Fibroblast of skin of left quadriceps (primary cell): ENCODE measurements around the gene KHNYN.

Source experiments
- DNase-seq, 2 experiments: peaks; one replicate each; pipeline ENCODE4 v3.0.0-alpha.2; 2013; ENCODE audit warnings: low read depth in 2 of 2

The KHNYN gene

GRCh38 chr14:24422261-24422660, 7.5 kb upstream of the KHNYN start:
- no peak for DNase-seq

DNA sequence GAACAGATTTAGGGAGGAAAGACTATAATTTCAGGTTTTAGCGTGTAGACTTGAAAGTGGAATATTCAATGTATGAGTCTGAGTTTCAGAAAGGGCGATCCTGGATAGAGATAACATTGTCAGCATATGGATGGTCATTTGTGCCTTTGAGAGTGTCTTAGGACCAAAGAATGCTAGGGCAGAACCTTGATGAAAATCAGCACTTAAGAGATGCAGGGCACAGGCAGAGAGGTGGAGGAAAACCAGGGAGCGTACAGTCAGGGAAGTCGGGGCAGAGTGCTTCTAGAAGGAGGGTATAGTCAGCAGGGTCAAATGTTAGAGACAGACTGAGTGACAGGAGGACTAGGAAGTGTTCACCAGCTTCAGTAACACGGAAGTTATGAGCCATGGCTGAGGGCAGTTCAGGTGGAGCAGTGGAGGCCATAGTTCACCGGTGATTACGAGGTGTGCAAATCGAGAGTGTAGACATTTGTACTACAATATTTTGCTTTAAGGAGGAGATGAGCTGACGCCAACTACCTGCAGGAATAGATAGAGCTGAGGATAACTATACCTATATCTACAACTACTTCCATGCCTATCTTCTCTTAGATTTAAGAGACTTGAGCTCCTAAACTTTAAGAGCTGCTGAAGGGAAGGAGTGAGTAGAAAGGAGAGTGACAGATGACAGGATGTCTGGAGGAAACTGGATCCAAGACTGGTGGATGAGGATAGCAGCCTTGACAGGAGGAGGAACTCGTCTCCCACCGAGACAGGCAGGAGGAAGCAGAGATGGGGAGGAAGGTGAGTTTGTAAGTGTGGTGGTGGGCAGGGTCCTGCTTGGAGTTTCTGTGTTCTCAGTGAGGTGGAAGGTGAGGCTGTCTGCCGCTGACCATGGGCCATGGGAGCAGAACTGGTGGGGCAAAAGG, 6.8 kb upstream of the KHNYN start:
- DNase-seq = no peak

- peak; percentile 59 to 60 for DNase-seq
Measured at GRCh38 chr14:24425704-24426103, 4.0 kb upstream of the KHNYN start.

GRCh38 chr14:24426150-24426911, 3.4 kb upstream of the KHNYN start:
- DNase-seq = no peak

DNA sequence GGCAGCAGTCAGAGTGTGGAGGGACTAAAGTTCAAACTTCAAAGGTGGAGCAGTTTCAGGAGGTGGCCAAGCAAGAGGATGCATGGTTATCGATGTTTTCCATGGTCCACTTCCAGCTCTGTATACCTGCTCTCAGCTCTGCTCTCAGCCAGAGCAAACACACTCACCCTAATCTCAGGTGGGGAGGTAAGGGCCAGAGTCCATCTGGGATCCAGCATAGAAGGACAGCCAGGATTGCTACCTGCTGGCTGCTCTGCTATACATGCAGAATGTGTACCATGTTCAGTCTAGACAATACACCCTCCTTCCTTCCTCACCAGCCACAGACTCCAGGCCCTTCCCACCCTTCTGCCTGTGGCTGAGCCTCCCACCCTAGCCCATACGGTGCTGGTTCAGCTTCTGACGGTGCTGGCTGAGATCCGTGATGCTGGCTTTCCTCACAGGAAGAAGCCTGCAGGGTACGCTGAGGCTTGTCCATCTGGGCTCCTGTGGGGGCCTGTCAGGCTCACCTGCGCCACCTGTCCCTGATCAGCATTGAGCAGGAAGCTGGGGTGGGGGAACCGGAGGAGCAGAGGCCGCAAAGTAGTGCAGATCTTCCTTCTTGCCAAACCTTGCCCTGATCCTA, 2.7 kb upstream of the KHNYN start:
- no peak for DNase-seq

DNA sequence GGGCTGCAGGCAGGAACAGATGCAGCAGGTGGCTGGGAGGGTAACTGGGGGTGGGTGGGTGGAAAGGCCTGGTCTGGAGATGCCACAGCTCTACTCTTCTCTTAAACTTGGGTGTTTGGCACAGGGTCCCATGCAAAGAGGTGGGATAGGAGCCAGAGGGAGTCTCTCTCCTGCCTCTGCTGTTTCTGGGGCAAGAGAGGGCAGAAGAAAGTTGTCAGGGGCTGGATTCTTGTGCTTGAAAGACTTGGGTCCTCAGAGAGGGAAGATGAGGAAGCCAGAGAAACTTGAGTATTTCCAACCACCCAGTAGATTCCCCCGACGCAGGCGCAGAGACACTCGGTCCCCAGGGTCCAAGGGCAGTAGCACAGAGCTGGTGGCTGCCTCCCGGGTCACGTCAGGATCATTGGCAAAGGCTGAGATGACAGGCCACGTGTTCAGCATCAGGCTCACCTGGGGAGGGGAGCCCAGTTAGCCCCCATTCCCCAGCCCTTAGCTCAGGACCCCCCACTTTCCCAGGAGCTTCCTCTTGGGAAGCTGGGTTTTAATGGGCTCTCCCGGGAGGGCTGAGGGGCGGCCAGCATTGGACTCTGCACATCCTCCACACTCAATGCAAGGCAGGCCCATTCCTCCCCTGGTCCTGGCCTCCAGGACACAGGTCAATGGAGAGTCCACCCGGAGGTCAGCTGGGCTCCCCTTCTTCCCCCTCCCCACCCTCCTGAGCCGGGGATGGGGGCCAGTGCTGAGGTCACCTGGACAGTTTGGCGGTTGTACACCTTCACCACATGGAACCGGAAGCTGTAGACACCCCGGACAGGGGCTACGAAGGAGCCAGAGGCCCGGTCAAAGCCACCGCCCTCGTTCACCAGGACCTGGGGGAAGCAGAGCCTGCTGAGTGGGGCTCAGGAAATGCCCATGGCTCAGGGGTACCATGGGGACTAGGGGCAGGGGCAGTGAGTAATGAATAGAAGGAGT, 1.9 kb upstream of the KHNYN start:
- DNase-seq = no peak

- DNase-seq = no peak
Measured at GRCh38 chr14:24428628-24429394, 943 bp upstream of the KHNYN start.

- DNase-seq = peak; percentile 46 to 52
Measured at GRCh38 chr14:24430143-24430681, 458 bp downstream of the KHNYN start.

DNA sequence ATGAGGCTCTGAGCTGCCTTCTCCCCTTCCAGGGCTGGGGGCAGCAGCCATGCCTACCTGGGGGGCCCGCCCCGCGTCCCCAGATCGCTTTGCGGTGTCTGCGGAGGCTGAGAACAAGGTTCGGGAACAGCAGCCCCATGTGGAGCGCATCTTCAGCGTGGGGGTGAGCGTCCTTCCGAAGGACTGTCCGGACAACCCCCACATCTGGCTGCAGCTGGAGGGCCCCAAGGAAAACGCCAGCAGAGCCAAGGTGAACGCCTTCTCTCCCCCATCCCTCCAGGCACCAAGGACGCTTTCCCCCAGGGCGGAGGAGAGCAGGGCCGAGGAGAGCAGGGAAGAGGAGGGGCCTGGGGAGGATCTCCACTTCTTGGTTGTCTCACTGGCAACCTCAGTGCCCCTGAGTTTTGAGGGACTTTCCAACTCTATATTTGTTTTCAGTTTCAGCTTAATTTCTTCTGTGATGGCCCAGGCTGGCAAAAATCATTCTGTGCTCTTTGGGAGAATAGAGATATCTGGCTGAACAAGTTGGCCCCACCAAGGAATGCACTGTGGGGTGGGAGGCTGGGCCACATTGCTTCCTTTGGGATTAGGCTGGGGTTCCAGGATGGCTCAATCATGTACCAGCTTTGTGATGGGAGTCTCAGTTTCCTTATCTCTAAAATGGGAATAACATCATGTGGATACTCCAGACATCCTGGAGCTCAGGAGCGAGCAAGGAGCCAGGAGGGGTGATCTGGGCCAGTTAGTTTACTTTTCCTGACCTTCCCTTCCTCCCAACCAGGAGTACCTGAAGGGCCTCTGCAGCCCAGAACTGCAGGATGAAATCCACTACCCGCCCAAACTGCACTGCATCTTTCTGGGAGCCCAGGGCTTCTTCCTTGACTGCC, 1.2 kb downstream of the KHNYN start:
- DNase-seq = peak in 1 of 2 experiments; percentile 18

DNA sequence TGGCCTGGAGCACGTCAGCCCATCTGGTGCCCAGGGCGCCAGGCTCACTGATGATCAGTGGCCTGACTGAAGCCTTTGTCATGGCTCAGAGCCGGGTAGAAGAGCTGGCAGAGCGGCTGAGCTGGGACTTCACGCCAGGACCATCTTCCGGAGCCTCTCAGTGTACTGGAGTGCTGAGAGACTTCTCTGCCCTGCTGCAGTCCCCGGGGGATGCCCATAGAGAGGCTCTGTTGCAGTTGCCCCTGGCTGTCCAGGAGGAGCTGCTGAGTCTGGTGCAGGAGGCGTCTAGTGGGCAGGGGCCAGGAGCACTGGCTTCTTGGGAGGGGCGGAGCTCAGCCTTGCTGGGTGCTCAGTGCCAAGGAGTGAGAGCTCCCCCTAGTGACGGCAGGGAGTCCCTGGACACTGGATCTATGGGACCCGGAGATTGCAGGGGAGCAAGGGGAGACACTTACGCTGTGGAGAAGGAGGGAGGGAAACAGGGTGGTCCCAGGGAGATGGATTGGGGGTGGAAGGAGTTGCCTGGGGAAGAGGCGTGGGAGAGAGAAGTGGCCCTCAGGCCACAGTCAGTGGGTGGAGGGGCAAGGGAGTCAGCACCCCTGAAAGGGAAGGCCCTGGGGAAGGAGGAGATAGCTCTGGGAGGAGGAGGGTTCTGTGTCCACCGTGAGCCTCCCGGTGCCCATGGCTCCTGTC, 2.0 kb downstream of the KHNYN start:
- peak; percentile 76 to 79 for DNase-seq

DNA sequence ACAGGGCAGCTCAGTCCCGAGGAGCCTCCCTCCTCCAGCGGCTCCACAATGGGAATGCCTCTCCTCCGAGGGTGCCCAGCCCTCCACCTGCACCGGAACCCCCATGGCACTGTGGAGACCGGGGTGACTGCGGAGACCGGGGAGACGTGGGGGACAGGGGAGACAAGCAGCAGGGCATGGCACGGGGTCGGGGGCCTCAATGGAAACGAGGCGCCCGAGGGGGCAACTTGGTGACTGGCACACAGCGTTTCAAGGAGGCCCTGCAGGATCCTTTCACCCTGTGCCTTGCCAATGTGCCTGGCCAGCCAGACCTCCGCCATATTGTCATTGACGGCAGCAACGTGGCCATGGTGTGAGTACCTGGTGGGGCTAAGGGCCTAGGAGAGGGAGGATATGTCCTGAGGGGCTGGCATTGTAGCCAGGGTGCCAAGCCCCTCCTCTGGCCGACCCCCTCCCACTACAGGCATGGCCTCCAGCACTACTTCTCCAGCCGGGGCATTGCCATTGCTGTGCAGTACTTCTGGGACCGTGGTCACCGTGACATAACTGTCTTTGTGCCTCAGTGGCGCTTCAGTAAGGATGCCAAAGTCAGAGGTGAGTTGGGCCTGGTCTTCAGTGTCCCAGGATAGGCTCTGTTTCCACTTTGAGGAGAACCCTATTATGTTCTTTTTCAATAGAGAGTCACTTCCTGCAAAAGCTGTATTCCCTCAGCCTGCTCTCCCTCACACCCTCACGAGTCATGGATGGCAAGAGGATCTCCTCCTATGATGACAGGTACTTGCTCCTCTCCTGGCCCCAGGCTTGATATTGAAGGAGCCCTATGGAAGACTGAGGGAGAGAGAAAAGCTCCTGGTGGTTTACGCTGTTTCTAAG, 2.7 kb downstream of the KHNYN start:
- DNase-seq = no peak

DNA sequence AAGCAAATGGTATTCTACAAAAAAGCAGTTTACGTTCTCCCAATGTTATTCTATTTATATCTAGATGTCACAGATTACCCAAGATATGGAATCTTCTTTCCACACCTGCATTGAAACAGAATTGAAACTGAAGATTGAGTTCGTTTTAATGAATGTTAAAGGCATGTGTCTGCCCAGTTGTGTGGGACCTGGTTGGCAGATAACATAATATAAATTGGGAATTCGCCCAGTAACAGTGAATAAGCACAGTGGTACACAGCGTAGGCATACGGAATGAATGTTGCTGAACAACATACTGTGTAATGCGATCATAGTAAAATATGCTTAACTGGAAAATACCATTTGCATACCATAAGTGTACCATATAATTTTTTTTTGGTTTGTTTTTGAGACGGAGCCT, 4.3 kb downstream of the KHNYN start:
- DNase-seq = no peak

DNA sequence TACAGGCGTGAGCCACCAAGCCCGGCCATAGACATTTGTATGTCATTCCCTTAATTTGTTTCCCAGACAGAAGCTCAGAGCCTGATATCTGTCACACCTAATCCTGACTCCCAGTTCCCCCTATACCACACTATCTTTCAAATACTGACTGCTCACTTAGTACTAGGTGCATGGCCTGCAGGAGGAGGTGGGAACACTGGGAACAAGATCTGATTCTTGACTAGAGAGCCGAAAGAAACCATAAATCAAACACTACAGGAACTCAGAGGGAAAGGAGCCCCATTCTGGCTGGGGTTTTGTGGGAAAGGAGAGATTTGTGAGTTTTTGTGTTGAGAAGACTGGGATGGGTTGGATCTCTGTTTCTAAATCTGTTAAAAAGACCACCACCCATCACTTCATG, 4.9 kb downstream of the KHNYN start:
- DNase-seq = no peak

DNA sequence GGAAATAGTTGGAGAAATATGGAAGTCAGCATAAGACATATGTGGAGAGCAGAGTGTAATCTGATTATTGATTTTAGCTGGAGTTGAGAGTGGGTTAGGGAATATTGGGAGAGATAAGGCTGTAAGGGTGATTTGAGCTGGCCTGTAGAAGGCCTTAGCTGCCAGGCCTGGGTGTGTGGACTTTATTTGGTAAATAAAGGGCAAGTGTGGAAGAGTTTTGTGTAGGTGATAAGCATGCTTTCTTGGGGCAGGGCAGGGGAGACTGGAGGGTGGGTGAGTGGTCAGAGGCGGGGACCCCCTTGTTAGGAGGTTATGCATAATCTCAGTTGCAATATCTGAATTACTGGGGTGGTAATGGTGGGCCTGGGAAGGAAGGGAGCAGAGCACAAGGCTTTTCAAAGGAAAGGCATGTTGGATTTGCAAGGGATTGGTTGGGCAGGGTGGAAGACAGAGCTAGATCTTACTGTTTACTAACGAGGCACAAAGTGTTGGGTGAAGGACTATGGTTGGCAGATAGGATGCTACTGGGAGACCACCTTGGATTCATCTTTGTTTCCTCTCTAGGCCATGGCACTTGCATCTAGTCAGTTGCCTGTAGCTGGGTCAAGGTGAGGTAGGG, 5.5 kb downstream of the KHNYN start:
- no peak for DNase-seq

DNA sequence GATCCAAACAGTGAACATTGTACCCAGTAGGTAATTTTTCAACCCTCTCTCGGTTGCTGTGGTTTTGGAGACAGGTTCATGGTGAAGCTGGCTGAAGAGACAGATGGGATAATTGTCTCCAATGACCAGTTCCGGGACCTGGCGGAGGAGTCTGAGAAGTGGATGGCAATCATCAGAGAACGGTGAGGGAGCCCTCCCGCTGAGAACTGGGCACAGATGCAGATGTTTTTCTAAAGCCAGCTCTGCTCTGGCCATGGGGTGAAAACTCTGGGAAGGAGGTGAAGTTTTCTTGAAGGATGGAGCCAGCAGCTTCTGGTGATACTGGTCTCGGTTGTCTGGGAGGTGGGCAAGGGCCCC, 6.2 kb downstream of the KHNYN start:
- no peak for DNase-seq

DNA sequence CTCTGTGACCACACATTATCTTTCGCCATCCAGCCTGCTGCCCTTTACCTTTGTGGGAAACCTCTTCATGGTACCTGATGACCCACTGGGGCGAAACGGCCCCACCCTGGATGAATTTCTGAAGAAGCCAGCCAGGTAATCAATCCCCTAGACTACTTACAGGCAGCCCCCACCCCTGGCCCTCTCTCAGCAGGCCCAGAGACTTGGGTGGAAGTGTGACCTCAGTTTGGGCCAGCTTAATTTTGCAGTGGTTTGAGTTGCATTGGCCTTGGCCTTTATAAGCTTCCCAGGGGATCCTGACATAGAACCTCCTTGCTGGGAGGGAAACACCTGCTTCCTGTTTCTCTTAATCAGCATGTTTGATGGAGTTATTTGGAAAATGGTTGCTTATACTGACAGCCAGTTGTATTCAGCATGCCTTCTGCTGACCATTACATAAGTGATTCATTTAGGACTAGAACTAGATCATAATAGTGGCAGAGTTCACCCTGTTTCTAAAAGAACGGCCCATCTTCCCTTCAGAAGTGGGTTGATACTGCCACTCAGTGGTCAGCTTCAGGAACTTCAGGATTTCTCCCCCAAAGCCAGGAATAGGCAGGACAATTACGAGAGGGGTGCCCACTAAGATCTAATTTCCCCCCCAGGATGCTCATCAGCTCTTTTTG, 6.7 kb downstream of the KHNYN start:
- peak in 1 of 2 experiments; percentile 44 for DNase-seq
